H54 (cell line): ENCODE results near the gene PTP4A1.

Source experiments
- DNase-seq: peaks from one replicate; pipeline ENCODE4 v3.0.0; 2011; ENCODE audit warnings: low spot score, mixed read lengths; ENCODE audit not compliant: insufficient read length
- FAIRE-seq: peaks from 3 replicates; lab custom pipeline; 2011; peaks lifted over from hg19 to GRCh38; lab: Jason Lieb, UNC
- POLR2A ChIP-seq: IDR thresholded peaks from 2 replicates; pipeline ENCODE4 v1.6.1; 2011; ENCODE audit warnings: low read depth, mild to moderate bottlenecking, low read length

The PTP4A1 gene

DNA sequence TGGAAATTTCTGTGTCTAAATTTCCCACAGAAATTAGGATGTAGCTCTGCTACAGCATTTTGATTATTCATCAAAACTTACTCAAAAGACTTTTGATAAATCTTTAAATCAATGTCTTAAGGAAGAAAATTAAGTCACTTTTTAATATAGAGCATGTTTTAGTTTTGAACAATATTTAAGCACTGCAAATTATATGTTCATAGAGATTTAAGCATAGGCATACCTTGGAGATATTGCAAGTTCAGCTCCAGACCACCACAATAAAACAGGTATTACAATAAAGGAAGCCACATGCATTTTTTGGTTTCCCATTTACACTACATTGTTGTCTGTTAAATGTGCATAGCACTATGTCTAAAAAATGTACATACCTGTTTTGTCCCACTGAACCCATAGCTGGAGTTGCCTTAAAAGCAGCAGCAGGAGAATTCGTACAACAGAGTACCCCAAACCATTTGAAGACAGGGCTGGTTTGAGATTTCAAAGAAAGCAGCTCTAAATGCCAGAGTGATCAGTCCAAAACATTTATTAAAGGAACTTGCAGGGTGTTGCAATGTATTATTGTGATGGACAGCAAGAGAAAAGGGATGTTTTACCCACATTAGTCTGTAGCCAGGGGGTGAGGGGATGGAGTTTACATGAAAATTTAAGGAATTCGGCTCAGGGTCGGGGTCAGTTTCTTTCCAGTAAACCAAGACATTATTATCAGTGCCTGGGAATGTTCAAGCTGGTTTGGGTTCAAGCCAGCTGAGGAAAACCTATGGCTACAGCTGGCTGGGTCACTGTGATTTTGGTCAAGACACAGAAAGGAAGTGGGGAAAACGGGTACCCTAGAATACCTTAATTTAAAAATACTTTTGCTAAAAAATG is 6.3 kb upstream of the PTP4A1 start:
- DNase-seq (no peak), FAIRE-seq (no peak)
- no peak for TF ChIP-seq POLR2A

DNA sequence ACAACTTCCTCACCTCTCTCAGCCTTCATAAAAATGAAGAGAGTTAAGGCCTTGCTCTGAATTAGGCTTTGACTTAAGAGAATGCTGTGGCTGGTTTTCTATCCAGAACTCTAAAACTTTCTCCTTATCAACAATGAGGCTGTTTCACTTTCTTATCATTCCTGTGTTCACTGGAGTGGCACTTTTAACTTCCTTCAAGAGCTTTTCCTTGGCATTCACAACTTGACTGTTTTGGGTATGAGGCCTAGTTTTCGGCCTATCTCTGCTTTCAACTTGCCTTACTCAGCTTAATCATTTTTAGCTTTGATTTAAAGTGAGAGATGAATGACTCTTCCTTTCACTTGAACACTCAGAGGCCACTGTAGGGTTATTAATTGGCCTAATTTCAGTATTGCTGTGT is 4.3 kb upstream of the PTP4A1 start:
- TF ChIP-seq POLR2A, result no peak
- FAIRE-seq, result no peak
- no peak for DNase-seq

GRCh38 chr6:63571361-63572043 is 778 bp upstream of the PTP4A1 start:
- no peak for TF ChIP-seq POLR2A
- peak; percentile 18 for DNase-seq
- no peak for FAIRE-seq

DNA sequence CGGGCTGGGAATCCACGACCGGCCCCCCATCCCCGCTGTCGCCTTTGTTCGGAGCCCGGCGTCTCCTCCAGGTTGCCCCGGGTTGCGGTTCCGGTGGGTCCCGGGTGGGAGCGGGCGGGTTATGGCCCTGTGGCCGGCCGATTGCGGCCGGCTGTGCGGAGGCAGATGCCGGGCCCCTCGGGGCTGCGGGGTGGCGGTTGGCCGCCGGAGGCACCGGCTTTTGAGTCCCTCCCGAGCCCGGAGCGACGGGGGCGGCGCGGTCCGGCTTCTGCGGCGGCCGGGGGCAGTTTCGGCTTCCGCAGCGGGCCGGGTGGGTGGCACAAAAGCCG is 431 bp downstream of the PTP4A1 start:
- TF ChIP-seq POLR2A, result no peak
- DNase-seq, result no peak
- FAIRE-seq, result no peak

- peak; percentile 20 for DNase-seq
These were observed 1.0 kb downstream of the PTP4A1 start for GRCh38 chr6:63573076-63573898.

GRCh38 chr6:63573899-63574553 is 1.7 kb downstream of the PTP4A1 start:
- TF ChIP-seq POLR2A, result no peak
- DNase-seq, result no peak
- FAIRE-seq, result peak; percentile 15

More at GRCh38 chr6:63573076-63573898, 1.0 kb downstream of the PTP4A1 start:
- peak; percentile 84 for FAIRE-seq
- peak; percentile 47; the same call in 1 of the 2 replicates for TF ChIP-seq POLR2A

GRCh38 chr6:63574554-63574900 is 2.2 kb downstream of the PTP4A1 start:
- FAIRE-seq (peak; percentile 60), DNase-seq (no peak)
- TF ChIP-seq POLR2A, result no peak

GRCh38 chr6:63576147-63576772 is 4.0 kb downstream of the PTP4A1 start:
- DNase-seq (no peak), FAIRE-seq (no peak)
- TF ChIP-seq POLR2A, result no peak

GRCh38 chr6:63576985-63577712 is 4.9 kb downstream of the PTP4A1 start:
- DNase-seq, result no peak
- TF ChIP-seq POLR2A, result no peak
- peak; percentile 38 for FAIRE-seq

DNA sequence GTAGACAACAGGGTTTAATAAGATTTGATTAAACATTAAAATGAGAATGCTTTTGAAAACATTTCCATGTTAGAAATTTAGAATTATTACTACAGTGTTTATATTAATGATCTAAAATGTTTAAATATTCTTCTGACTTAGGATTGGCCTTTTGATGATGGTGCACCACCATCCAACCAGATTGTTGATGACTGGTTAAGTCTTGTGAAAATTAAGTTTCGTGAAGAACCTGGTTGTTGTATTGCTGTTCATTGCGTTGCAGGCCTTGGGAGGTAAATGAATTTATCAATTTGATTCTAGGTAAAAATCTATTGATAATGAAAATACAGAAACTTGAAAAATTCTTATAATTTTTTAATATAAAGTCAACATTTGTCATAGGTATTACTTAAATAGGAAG is 6.5 kb downstream of the PTP4A1 start:
- DNase-seq (no peak), FAIRE-seq (no peak)
- TF ChIP-seq POLR2A, result no peak

- DNase-seq (no peak), FAIRE-seq (peak; percentile 57)
- TF ChIP-seq POLR2A, result no peak
These were observed 7.8 kb downstream of the PTP4A1 start for GRCh38 chr6:63579937-63580703.

DNA sequence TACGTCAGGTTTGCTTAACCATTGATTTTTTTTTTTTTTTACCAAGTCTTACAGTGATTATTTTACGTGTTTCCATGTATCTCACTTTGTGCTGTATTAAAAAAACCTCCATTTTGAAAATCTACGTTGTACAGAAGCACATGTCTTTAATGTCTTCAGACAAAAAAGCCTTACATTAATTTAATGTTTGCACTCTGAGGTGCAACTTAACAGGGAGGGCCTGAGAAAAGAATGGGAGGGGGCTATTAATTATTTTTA is 8.4 kb downstream of the PTP4A1 start:
- DNase-seq (no peak), FAIRE-seq (no peak)
- TF ChIP-seq POLR2A, result no peak
